ENCODE measurements around the gene FKBP15. TPM values are rescaled to one million over a fixed set of nuclear protein-coding genes. Genes with fewer than 3 reads are reported as not detected.
A peak's percentile ranks its signal among the peaks of the same experiment; 100 is the strongest.

Gene FKBP15
- total and polyA plus RNA-seq, 2 of the 13 experiments (the other 11 are each of a cell fraction or from before 2014, with no cell fraction given), result 12.3 to 18.6 TPM

GRCh38 chr9:113137196-113138168 is 83.6 kb downstream of the FKBP15 start (continued):
- TF ChIP-seq ZNF318 (CRISPR knock-in tag; IDR thresholded peaks at IDR 0.05), result 0 out of 2 replicates have a peak, but pooled peaks have one; percentile 41
- TF ChIP-seq BRCA1 (CRISPR knock-in tag; IDR thresholded peaks at IDR 0.05), result no peak
- no peak for TF ChIP-seq RXRA (CRISPR knock-in tag; IDR thresholded peaks at IDR 0.05)
- TF ChIP-seq ZNF10 (CRISPR knock-in tag; IDR thresholded peaks at IDR 0.05; ENCODE audit: borderline replicate concordance, low read depth), result no peak
- no peak for TF ChIP-seq ZNF510 (CRISPR knock-in tag; IDR thresholded peaks at IDR 0.05; ENCODE audit: low read depth)
- no peak for TF ChIP-seq ZSCAN5A (CRISPR knock-in tag; IDR thresholded peaks at IDR 0.05; ENCODE audit: borderline replicate concordance)
- TF ChIP-seq KLF11 (CRISPR knock-in tag; IDR thresholded peaks at IDR 0.05), result no peak
- no peak for TF ChIP-seq SIN3A (IDR thresholded peaks at IDR 0.05; ENCODE audit: borderline replicate concordance, low read depth, low read length)
- no peak for TF ChIP-seq ZSCAN29 (CRISPR knock-in tag; conservative IDR thresholded peaks at IDR 0.05)
- peak; percentile 24; the same call in 1 of the 2 replicates for TF ChIP-seq ZNF687 (CRISPR knock-in tag; IDR thresholded peaks at IDR 0.05)
- TF ChIP-seq PHF20 (CRISPR knock-in tag; IDR thresholded peaks at IDR 0.05), result no peak
- TF ChIP-seq ETS1 (CRISPR knock-in tag; IDR thresholded peaks at IDR 0.05), result no peak
- no peak for TF ChIP-seq ZFP1 (CRISPR knock-in tag; IDR thresholded peaks at IDR 0.05)

All from HepG2 (cell line).